Globus pallidus (tissue), 1 donor: ENCODE data around the gene BCKDHB.
A peak's percentile ranks its signal among the peaks of the same experiment; 100 is the strongest.

Source experiments
- DNase-seq: peaks from one replicate; pipeline ENCODE4 v3.0.0-alpha.2; 2015; ENCODE audit warnings: low spot score

The BCKDHB gene

GRCh38 chr6:80331522-80331921, 225.1 kb downstream of the BCKDHB start:
- DNase-seq: no peak

GRCh38 chr6:80331974-80332373, 225.5 kb downstream of the BCKDHB start:
- DNase-seq: no peak

GRCh38 chr6:80333342-80333741, 226.9 kb downstream of the BCKDHB start:
- no peak for DNase-seq

- DNase-seq: no peak
These were observed 228.7 kb downstream of the BCKDHB start for GRCh38 chr6:80335121-80335531.

GRCh38 chr6:80336911-80337310, 230.4 kb downstream of the BCKDHB start:
- DNase-seq: no peak

- DNase-seq: peak; percentile 49
These were observed 231.8 kb downstream of the BCKDHB start for GRCh38 chr6:80338201-80338836.

- no peak for DNase-seq
These were observed 232.9 kb downstream of the BCKDHB start for GRCh38 chr6:80339421-80339820.

GRCh38 chr6:80340280-80340679, 233.8 kb downstream of the BCKDHB start:
- no peak for DNase-seq

- no peak for DNase-seq
These were observed 234.2 kb downstream of the BCKDHB start for GRCh38 chr6:80340686-80341085.

- DNase-seq: no peak
These were observed 234.9 kb downstream of the BCKDHB start for GRCh38 chr6:80341330-80341729.

- no peak for DNase-seq
These were observed 237.0 kb downstream of the BCKDHB start for GRCh38 chr6:80343511-80343910.

- no peak for DNase-seq
These were observed 240.6 kb downstream of the BCKDHB start for GRCh38 chr6:80347101-80347500.

GRCh38 chr6:80348263-80348662, 241.8 kb downstream of the BCKDHB start:
- no peak for DNase-seq

GRCh38 chr6:80356000-80356399, 249.5 kb downstream of the BCKDHB start:
- DNase-seq: no peak

- DNase-seq: no peak
These were observed 250.1 kb downstream of the BCKDHB start for GRCh38 chr6:80356545-80356944.

- no peak for DNase-seq
These were observed 250.6 kb downstream of the BCKDHB start for GRCh38 chr6:80357081-80357480.

GRCh38 chr6:80357674-80358073, 251.2 kb downstream of the BCKDHB start:
- DNase-seq: no peak

GRCh38 chr6:80363501-80364122, 257.1 kb downstream of the BCKDHB start:
- no peak for DNase-seq

GRCh38 chr6:80364149-80364548, 257.7 kb downstream of the BCKDHB start:
- no peak for DNase-seq

GRCh38 chr6:80366051-80366450, 259.6 kb downstream of the BCKDHB start:
- no peak for DNase-seq

GRCh38 chr6:80366714-80367113, 260.2 kb downstream of the BCKDHB start:
- no peak for DNase-seq

- DNase-seq: no peak
These were observed 269.9 kb downstream of the BCKDHB start for GRCh38 chr6:80376411-80376810.

- no peak for DNase-seq
These were observed 274.1 kb downstream of the BCKDHB start for GRCh38 chr6:80380566-80380965.

- no peak for DNase-seq
These were observed 276.3 kb downstream of the BCKDHB start for GRCh38 chr6:80382811-80383210.
